GM12878 (cell line): ENCODE measurements around the gene AIFM3.

ENCODE experiments used
- CHD2 ChIP-seq: IDR thresholded peaks from 2 replicates; pipeline ENCODE4 v1.6.1; 2011; ENCODE audit warnings: low read depth, low read length, improper control_type of control experiment, borderline replicate concordance
- EGR1 ChIP-seq, 2 experiments: IDR thresholded peaks; 1 replicate in 1 of 2; 2 replicates in 1 of 2; pipeline ENCODE4 v1.6.1; 2011 to 2012; ENCODE audit warnings: low read depth in 2 of 2, low read length in 2 of 2, borderline replicate concordance in 1 of 2, mild to moderate bottlenecking in 1 of 2, moderate library complexity in 1 of 2
- JUNB ChIP-seq: IDR thresholded peaks from 2 replicates; pipeline ENCODE4 v1.6.1; 2016; ENCODE audit warnings: antibody characterized with exemption, mild to moderate bottlenecking
- KDM1A ChIP-seq: fragments of 200-600 bp; sonication (generic); IDR thresholded peaks from 2 replicates; pipeline ENCODE4 v1.6.1; 2016; ENCODE audit warnings: borderline replicate concordance
- KLF5 ChIP-seq: fragments of 450-650 bp; IDR thresholded peaks from 2 replicates; pipeline ENCODE4 v1.6.1; 2014; ENCODE audit warnings: mild to moderate bottlenecking; ENCODE audit not compliant: partially characterized antibody
- POLR2A ChIP-seq: IDR thresholded peaks from 2 replicates; pipeline ENCODE4 v1.6.1; 2011; ENCODE audit warnings: low read depth, mild to moderate bottlenecking, low read length
- RFX5 ChIP-seq: IDR thresholded peaks from 2 replicates; pipeline ENCODE4 v1.6.1; 2011; ENCODE audit warnings: low read depth, low read length, improper control_type of control experiment
- TF ChIP-seq, protein P1 (sequence below), 3 experiments: IDR thresholded peaks in 2 of 3; conservative IDR thresholded peaks in 1 of 3; 2 replicates each; pipeline ENCODE4 v1.5.1; 2011; ENCODE audit warnings: low read depth in 3 of 3, low read length in 3 of 3, mild to moderate bottlenecking in 3 of 3, control low read depth in 2 of 3, moderate library complexity in 2 of 3, inconsistent platforms in 1 of 3, mixed read lengths in 1 of 3; ENCODE audit not compliant: control insufficient read depth in 2 of 3, insufficient read depth in 1 of 3; ENCODE audit errors: extremely low read depth in 1 of 3
- TF ChIP-seq, protein P2 (sequence below): IDR thresholded peaks from 2 replicates; pipeline ENCODE4 v1.6.1; 2012; ENCODE audit warnings: mild to moderate bottlenecking, low read depth, low read length
- TF ChIP-seq, protein P3 (sequence below): IDR thresholded peaks from 2 replicates; pipeline ENCODE4 v1.6.1; 2012; ENCODE audit warnings: low read depth, low read length, improper control_type of control experiment

DNA sequence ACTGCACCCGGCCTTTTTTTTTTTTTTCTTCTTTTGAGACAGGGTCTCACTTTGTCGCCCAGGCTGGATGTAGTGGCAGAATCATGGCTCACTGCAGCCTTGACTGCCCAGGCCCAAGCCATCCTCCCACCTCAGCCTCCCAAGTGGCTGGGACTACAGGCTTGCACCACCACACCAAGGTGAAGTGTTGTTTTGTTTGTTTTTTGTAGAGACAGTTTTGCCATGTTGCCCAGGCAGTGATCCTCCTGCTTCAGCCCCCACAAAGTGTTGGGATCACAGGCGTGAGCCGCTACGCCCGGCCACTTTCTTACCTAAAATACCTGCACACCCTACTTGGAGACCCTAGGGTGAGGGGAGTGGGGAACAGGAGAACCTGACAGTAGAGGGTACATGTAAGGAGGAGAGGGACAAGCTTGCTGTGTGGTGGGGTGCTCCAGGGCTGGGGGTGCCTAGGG is 4.5 kb upstream of the AIFM3 start:
- TF ChIP-seq, protein P1, sequence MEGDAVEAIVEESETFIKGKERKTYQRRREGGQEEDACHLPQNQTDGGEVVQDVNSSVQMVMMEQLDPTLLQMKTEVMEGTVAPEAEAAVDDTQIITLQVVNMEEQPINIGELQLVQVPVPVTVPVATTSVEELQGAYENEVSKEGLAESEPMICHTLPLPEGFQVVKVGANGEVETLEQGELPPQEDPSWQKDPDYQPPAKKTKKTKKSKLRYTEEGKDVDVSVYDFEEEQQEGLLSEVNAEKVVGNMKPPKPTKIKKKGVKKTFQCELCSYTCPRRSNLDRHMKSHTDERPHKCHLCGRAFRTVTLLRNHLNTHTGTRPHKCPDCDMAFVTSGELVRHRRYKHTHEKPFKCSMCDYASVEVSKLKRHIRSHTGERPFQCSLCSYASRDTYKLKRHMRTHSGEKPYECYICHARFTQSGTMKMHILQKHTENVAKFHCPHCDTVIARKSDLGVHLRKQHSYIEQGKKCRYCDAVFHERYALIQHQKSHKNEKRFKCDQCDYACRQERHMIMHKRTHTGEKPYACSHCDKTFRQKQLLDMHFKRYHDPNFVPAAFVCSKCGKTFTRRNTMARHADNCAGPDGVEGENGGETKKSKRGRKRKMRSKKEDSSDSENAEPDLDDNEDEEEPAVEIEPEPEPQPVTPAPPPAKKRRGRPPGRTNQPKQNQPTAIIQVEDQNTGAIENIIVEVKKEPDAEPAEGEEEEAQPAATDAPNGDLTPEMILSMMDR (IDR thresholded peaks at IDR 0.05 in 2 of 3, conservative IDR thresholded peaks at IDR 0.05 in 1 of 3; ENCODE audit: control insufficient read depth in 2 of 3, extremely low read depth in 1 of 3, insufficient read depth in 1 of 3, low read depth in 3 of 3, low read length in 3 of 3) = no peak
- TF ChIP-seq, protein P2, sequence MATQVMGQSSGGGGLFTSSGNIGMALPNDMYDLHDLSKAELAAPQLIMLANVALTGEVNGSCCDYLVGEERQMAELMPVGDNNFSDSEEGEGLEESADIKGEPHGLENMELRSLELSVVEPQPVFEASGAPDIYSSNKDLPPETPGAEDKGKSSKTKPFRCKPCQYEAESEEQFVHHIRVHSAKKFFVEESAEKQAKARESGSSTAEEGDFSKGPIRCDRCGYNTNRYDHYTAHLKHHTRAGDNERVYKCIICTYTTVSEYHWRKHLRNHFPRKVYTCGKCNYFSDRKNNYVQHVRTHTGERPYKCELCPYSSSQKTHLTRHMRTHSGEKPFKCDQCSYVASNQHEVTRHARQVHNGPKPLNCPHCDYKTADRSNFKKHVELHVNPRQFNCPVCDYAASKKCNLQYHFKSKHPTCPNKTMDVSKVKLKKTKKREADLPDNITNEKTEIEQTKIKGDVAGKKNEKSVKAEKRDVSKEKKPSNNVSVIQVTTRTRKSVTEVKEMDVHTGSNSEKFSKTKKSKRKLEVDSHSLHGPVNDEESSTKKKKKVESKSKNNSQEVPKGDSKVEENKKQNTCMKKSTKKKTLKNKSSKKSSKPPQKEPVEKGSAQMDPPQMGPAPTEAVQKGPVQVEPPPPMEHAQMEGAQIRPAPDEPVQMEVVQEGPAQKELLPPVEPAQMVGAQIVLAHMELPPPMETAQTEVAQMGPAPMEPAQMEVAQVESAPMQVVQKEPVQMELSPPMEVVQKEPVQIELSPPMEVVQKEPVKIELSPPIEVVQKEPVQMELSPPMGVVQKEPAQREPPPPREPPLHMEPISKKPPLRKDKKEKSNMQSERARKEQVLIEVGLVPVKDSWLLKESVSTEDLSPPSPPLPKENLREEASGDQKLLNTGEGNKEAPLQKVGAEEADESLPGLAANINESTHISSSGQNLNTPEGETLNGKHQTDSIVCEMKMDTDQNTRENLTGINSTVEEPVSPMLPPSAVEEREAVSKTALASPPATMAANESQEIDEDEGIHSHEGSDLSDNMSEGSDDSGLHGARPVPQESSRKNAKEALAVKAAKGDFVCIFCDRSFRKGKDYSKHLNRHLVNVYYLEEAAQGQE = no peak
- TF ChIP-seq RFX5 = no peak
- no peak for TF ChIP-seq KDM1A
- no peak for TF ChIP-seq JUNB
- no peak for TF ChIP-seq EGR1 (IDR thresholded peaks at IDR 0.05; ENCODE audit: borderline replicate concordance in 1 of 2, low read depth in 2 of 2, low read length in 2 of 2)
- TF ChIP-seq KLF5 = no peak
- no peak for TF ChIP-seq CHD2
- TF ChIP-seq, protein P3, sequence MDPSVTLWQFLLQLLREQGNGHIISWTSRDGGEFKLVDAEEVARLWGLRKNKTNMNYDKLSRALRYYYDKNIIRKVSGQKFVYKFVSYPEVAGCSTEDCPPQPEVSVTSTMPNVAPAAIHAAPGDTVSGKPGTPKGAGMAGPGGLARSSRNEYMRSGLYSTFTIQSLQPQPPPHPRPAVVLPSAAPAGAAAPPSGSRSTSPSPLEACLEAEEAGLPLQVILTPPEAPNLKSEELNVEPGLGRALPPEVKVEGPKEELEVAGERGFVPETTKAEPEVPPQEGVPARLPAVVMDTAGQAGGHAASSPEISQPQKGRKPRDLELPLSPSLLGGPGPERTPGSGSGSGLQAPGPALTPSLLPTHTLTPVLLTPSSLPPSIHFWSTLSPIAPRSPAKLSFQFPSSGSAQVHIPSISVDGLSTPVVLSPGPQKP = no peak
- TF ChIP-seq POLR2A = no peak
